Endometrial microvascular endothelial cells (primary cell): ENCODE measurements around the gene CHMP4B. TPM values are rescaled to one million over a fixed set of nuclear protein-coding genes. Genes with fewer than 3 reads are reported as not detected.

Source experiments
- total RNA-seq: library from RNA; depleted of rRNA; stranded (reverse); fragments of >200 nt; gene quantifications from one replicate; pipeline ENCODE4 v1.2.3, GENCODE V29; 2015; ENCODE audit errors: inconsistent ontology term

Gene CHMP4B
- total RNA-seq, 1 donor from 2014 or later = 35.4 TPM

Other genes with a start within 250 kb of the CHMP4B start
- not detected for gene C20orf144, start 149.0 kb upstream of the CHMP4B start, total RNA-seq
- 2.1 TPM for gene ACTL10, start 144.4 kb upstream of the CHMP4B start, total RNA-seq
- 8.9 TPM for gene NECAB3, start 136.9 kb upstream of the CHMP4B start, total RNA-seq
- gene E2F1, start 125.0 kb upstream of the CHMP4B start, total RNA-seq = 11.2 TPM
- 7.7 TPM for gene PXMP4, start 91.0 kb upstream of the CHMP4B start, total RNA-seq
- 1.1 TPM for gene ZNF341, start 79.4 kb upstream of the CHMP4B start, total RNA-seq
- 145 TPM for gene RALY, start 182.6 kb downstream of the CHMP4B start, total RNA-seq